Measurements from ENCODE around the gene BCL11B.

BCL11B gene

GRCh38 chr14:99271951-99272631, at the start of gene BCL11B:
Gene BCL11B, minus strand, starts transcription at chr14:99272197. Its CDS starts 979 bp downstream, at chr14:99271218.
- peak; percentile 68 for DNase-seq (ENCODE audit: low read depth, low spot score)

- DNase-seq (ENCODE audit: low read depth, low spot score) = no peak
These were observed 49.4 kb upstream of the BCL11B start for GRCh38 chr14:99321236-99321925.

GRCh38 chr14:99320621-99321235, 48.7 kb upstream of the BCL11B start:
- no peak for DNase-seq (ENCODE audit: low read depth, low spot score)

- peak; percentile 30 for DNase-seq (ENCODE audit: low read depth, low spot score)
These were observed 48.1 kb upstream of the BCL11B start for GRCh38 chr14:99320105-99320572.

GRCh38 chr14:99318959-99319295, 46.9 kb upstream of the BCL11B start:
- no peak for DNase-seq (ENCODE audit: low read depth, low spot score)

GRCh38 chr14:99318091-99318958, 46.3 kb upstream of the BCL11B start:
- DNase-seq (ENCODE audit: low read depth, low spot score) = no peak

GRCh38 chr14:99317231-99318090, 45.5 kb upstream of the BCL11B start:
- DNase-seq (ENCODE audit: low read depth, low spot score) = no peak

GRCh38 chr14:99316281-99317163, 44.5 kb upstream of the BCL11B start:
- no peak for DNase-seq (ENCODE audit: low read depth, low spot score)

- no peak for DNase-seq (ENCODE audit: low read depth, low spot score)
These were observed 43.2 kb upstream of the BCL11B start for GRCh38 chr14:99315197-99315596.

- no peak for DNase-seq (ENCODE audit: low read depth, low spot score)
These were observed 42.6 kb upstream of the BCL11B start for GRCh38 chr14:99314623-99315022.

GRCh38 chr14:99313234-99313633, 41.2 kb upstream of the BCL11B start:
- DNase-seq (ENCODE audit: low read depth, low spot score) = no peak

- no peak for DNase-seq (ENCODE audit: low read depth, low spot score)
These were observed 40.1 kb upstream of the BCL11B start for GRCh38 chr14:99312106-99312505.

GRCh38 chr14:99309220-99309766, 37.3 kb upstream of the BCL11B start:
- no peak for DNase-seq (ENCODE audit: low read depth, low spot score)

GRCh38 chr14:99304208-99304607, 32.2 kb upstream of the BCL11B start:
- no peak for DNase-seq (ENCODE audit: low read depth, low spot score)

GRCh38 chr14:99300190-99300589, 28.2 kb upstream of the BCL11B start:
- no peak for DNase-seq (ENCODE audit: low read depth, low spot score)

GRCh38 chr14:99296517-99296916, 24.5 kb upstream of the BCL11B start:
- DNase-seq (ENCODE audit: low read depth, low spot score) = no peak

GRCh38 chr14:99289394-99290189, 17.6 kb upstream of the BCL11B start:
- no peak for DNase-seq (ENCODE audit: low read depth, low spot score)

- no peak for DNase-seq (ENCODE audit: low read depth, low spot score)
These were observed 17.0 kb upstream of the BCL11B start for GRCh38 chr14:99288948-99289347.

Data from activated naive CD8-positive, alpha-beta T cell treated with anti-CD3 and anti-CD28 coated beads, Interleukin-2, amount 50 U/mL, for 16 hours (primary cell).